ENCODE data around the gene SRP14.
A peak's percentile ranks its signal among the peaks of the same experiment; 100 is the strongest.
"Not testable (repeated sequence)": the region's sequence is repeated elsewhere in the genome, so short reads cannot be mapped to it uniquely, and the experiment has no call there.

The SRP14 gene

DNA sequence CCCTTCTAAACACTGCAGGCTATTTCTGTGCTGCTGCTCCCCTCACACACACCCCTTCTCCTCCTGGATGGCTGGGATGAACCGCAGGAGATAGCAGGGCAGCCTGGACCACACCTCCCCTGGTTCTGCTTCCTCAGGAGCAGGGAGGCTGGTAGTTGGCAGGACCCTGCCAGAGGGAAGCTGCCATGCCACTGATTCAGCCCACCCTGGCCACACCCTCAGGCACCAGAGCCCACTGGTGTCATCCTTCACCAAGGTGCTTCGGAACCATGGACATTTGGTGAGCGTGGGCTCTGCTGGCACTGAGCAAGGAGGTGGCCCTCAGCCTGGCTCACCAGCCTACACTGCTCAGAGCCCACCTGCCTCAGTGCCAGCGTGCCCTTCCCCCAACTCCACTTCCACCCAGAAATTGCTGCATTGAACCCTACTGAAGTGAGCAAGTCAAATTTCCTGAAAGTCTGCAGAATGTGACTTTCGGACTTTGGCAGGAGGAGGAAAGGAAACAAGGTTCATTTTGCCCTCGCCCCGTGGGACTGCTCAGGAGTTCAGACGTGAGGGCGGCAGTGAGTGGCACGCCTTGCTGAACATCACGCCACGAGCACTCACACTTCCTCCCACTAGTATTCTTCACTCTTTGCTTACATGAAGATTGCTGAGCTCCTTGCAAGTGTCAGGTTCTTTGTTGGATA is 43.4 kb upstream of the SRP14 start:
- no peak for DNase-seq (ENCODE audit: low read depth, low spot score)
- no peak overlapping the region for H3K4me3 ChIP-seq (ENCODE audit: low read depth, low read length)
- TF ChIP-seq, protein P1, sequence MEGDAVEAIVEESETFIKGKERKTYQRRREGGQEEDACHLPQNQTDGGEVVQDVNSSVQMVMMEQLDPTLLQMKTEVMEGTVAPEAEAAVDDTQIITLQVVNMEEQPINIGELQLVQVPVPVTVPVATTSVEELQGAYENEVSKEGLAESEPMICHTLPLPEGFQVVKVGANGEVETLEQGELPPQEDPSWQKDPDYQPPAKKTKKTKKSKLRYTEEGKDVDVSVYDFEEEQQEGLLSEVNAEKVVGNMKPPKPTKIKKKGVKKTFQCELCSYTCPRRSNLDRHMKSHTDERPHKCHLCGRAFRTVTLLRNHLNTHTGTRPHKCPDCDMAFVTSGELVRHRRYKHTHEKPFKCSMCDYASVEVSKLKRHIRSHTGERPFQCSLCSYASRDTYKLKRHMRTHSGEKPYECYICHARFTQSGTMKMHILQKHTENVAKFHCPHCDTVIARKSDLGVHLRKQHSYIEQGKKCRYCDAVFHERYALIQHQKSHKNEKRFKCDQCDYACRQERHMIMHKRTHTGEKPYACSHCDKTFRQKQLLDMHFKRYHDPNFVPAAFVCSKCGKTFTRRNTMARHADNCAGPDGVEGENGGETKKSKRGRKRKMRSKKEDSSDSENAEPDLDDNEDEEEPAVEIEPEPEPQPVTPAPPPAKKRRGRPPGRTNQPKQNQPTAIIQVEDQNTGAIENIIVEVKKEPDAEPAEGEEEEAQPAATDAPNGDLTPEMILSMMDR (IDR thresholded peaks at IDR 0.05; ENCODE audit: low read depth, low read length): no peak
- in situ Hi-C loops (cut with HindIII; ENCODE audit: low sequenced_read_pairs): no loop called here

- TF ChIP-seq, protein P1 (IDR thresholded peaks at IDR 0.05; ENCODE audit: low read depth, low read length): peak; percentile 12
- peak overlapping the region; percentile 3 for H3K4me3 ChIP-seq (ENCODE audit: low read depth, low read length)
- in situ Hi-C loops (cut with HindIII; ENCODE audit: low sequenced_read_pairs): no loop called here
- DNase-seq (ENCODE audit: low read depth, low spot score): peak; percentile 73
Measured at GRCh38 chr15:40081691-40082194, 42.8 kb upstream of the SRP14 start.

DNA sequence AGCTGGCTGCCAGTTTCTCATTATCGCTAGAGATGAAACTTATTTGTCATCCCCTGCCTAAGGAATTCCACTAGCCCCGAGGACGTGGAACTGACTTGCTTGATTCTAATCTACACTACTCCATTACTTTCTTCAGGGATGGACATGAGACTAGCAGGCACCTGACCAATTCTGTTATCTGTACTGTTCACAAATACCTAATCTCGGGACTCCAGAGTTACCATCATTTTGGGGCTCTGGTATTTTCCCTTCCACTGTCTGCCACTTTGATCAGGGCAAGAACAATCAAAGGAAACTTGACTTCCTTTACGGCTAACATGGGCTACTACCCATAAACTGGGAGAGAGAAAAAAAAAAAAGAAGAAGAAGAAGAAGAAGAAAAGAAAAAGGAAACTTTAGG is 41.9 kb upstream of the SRP14 start:
- H3K4me3 ChIP-seq (ENCODE audit: low read depth, low read length): no peak overlapping the region
- TF ChIP-seq, protein P1 (IDR thresholded peaks at IDR 0.05; ENCODE audit: low read depth, low read length): no peak

GRCh38 chr15:40080104-40080503 is 41.1 kb upstream of the SRP14 start:
- TF ChIP-seq, protein P1 (IDR thresholded peaks at IDR 0.05; ENCODE audit: low read depth, low read length): no peak
- no peak for DNase-seq (ENCODE audit: low read depth, low spot score)
- in situ Hi-C loops (cut with HindIII; ENCODE audit: low sequenced_read_pairs): no loop called here
- H3K4me3 ChIP-seq (ENCODE audit: low read depth, low read length): no peak overlapping the region

More for the DNA sequence above, 41.9 kb upstream of the SRP14 start:
- DNase-seq (ENCODE audit: low read depth, low spot score): no peak
- in situ Hi-C loops (cut with HindIII; ENCODE audit: low sequenced_read_pairs): no loop called here

- in situ Hi-C loops (cut with HindIII; ENCODE audit: low sequenced_read_pairs): no loop called here
- no peak for DNase-seq (ENCODE audit: low read depth, low spot score)
- no peak overlapping the region for H3K4me3 ChIP-seq (ENCODE audit: low read depth, low read length)
- TF ChIP-seq, protein P1 (IDR thresholded peaks at IDR 0.05; ENCODE audit: low read depth, low read length): no peak
Measured at GRCh38 chr15:40079456-40079855, 40.5 kb upstream of the SRP14 start.

DNA sequence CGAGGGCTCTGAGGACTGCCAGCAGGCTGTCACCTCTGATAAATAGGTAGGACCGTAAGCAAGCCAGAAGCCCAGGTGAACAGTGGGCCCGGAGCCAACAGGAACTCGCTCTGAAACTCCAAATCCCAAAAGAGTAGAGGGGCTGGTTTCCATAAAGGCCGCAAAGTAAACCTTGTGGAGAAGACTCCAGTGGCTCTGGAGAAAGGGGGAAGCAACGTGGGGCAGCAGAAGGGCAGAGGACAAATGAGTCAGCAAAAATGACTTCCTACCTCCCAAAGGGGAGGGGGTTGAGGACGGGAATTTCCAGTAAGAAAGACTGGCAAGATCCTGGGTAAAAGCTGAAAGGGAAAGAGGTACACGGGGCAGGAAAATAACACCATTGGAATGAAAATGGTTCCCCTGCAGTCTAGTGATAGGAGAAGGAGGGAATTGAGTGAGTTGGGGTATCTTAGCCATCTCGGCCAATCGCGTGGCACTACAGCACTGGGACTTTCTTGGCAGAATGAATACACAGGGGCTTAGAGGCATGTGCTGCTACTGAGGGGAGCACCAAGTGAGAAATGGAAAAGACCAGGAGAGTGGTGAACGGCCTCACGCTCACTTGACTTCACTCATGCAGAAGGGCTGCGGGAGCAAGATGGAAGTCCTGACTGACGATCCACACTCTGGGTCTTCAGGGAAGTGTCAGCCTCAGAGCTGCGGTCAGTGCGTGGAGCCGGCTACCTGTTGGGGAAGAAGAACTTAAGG is 36.5 kb upstream of the SRP14 start:
- no peak overlapping the region for H3K4me3 ChIP-seq (ENCODE audit: low read depth, low read length)
- TF ChIP-seq, protein P1 (IDR thresholded peaks at IDR 0.05; ENCODE audit: low read depth, low read length): no peak
- in situ Hi-C loops (cut with HindIII; ENCODE audit: low sequenced_read_pairs): no loop called here
- DNase-seq (ENCODE audit: low read depth, low spot score): no peak

DNA sequence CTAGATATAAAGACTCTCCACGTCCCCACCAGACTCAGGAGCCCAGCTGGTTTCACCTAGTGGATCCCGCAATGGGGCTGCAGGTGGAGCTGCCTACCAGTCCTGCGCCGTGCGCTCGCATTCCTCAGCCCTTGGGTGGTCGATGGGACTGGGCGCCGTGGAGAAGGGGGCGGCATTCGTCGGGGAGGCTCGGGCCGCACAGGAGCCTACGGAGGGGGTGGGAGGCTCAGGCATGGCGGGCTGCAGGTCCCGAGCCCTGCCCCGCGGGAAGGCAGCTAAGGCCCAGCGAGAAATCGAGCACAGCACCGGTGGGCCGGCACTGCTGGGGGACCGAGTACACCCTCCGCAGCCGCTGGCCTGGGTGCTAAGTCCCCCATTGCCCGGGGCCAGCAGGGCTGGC is 35.7 kb upstream of the SRP14 start:
- in situ Hi-C loops (cut with HindIII; ENCODE audit: low sequenced_read_pairs); DNase-seq (ENCODE audit: low read depth, low spot score): not testable (repeated sequence)

GRCh38 chr15:40073716-40074490 is 34.9 kb upstream of the SRP14 start:
- in situ Hi-C loops (cut with HindIII; ENCODE audit: low sequenced_read_pairs); DNase-seq (ENCODE audit: low read depth, low spot score); H3K4me3 ChIP-seq (ENCODE audit: low read depth, low read length): not testable (repeated sequence)

More for the DNA sequence above, 35.7 kb upstream of the SRP14 start:
- H3K4me3 ChIP-seq (ENCODE audit: low read depth, low read length): not testable (repeated sequence)

All from astrocyte of the spinal cord (primary cell).